ENCODE results near the gene CLCN6.
A peak's percentile ranks its signal among the peaks of the same experiment; 100 is the strongest.
"Not testable (repeated sequence)": the region's sequence is repeated elsewhere in the genome, so short reads cannot be mapped to it uniquely, and the experiment has no call there.

The CLCN6 gene

DNA sequence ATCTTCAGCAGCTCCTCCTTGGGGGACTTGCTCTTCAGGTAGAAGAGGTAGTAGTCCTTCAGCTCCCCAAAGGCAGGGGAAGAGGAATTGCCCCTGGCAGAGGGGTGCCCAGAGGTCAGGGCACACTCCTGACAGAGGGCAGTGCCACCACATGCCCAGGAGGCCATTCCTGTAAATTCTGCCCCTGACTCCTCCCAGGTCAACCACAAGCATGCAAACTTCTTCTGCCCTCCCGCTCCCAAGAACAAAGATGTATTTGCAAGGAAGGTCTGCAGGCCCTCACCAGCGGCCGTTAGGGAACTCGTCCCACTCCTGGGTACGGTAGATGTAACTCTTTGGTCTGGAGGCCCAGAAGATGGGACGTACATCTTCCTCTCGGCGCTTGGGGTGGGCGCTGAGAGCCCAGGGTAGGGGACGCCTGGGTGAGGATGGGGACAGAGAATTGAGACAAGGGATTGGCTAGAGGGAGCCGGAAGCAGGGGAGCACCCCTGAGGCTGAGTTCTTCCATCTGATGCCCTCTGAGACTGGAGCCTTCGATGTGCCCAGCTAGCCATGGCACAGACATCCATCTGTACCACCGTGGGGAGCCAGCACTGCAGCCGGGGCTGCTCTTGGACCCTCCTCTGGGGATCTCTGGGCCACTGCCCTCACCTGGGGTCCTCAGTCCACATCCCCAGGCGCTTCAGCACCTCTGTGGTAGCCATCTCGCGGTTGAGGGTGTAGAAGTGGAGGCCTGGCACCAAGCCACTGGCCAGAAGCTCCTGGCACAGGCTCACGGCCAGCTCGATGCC lies 11.3 kb upstream of the CLCN6 start:
- DNase-seq (ENCODE audit: low read depth in 4 of 4, low spot score in 1 of 4) = no peak

DNA sequence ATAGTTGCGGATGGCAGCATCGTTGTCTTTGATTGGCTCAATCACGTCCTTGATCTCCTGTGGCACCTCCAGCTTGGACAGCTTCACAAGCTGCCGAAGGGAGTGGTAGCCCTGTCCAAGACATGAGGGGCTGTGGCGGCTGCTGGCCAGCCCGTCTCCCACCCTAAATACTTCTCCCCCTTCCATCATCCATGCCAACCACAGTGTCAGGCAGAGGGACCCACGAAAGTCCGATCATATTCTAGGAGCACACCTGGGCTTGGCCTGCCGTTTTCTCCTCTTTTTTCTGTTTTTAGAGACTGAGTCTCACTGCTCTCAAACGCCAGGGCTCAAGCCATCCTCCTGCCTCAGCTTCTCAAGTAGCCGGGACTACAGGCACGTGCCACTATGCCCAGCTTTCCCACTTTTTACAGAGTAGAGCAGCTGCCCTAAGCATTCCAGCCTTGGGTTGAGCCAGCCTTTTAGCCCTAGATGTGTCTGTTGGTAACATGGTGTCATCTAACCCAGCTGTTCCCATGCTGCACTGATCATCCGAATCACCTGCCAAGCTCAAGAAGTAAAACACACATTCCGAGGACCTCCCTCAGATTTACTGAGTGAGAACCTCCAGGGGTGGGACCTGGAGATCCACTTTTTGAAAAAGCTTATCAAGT lies 10.6 kb upstream of the CLCN6 start:
- DNase-seq (ENCODE audit: low read depth in 4 of 4, low spot score in 1 of 4) = no peak

DNA sequence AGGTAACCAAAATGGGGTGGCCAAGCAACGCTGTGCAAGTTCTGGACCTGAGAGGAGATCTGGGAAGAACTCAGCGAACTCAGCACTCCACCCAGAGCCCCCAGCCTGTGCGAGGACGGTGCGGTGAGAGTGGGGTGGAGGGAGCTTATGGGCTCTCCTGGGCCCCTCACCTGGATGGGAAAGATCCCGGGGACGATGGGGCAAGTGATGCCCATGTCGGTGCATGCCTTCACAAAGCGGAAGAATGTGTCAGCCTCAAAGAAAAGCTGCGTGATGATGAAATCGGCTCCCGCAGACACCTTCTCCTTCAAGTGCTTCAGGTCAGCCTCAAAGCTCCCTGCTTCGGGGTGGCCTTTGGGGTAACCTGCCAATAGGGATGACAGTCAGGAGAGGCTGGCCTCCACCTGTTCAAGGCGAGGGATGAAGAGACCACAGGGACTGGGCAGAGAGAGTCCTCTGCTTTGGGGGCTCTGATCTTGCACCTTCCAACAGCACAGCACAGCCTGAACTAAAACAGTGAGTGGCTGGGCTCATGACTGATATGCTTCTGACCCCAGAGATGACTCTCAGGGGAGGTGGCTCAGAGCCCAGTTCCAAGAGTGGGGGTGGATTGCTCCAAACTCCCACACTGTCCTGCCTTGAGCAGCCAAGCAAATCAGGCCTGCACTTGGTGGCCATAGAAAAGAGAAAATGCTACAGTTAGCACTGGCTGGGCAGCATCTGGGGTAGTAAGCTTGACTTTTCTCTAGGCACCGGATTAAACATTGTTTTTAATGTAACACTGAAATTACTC lies 9.8 kb upstream of the CLCN6 start:
- no peak for DNase-seq (ENCODE audit: low read depth in 4 of 4, low spot score in 1 of 4)

DNA sequence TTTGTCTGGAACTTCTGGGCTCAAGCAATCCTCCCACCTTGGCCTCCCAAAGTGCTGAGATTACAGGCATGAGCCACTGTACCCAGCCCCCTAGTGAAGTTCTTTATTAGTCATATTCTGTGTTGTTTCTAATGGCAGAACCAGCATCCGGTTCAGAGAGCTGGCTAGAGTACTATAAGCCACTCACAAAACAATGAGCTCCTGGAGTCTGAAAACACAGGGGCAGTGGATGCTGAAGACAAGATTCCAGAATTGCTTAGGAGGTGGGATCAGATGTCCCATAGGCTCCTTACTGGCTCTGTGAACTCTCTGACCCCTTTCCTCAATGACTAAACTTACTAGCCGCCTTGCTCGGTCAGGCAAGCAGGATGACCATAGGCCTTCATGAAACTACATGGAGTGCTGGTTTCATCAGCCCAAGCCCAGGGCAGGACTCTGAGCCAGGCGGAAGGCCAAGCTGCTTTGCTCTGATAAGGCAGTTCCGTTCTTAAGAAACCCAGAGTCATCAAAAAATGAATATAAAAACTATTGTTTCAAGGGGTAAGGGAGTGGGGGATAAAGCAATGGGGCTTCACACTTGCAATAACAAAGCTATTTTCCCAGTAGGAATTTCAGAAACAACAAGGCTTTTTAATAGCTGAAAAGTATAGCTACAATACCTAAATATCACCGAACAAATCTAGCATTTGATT lies 8.3 kb upstream of the CLCN6 start:
- DNase-seq (ENCODE audit: low read depth in 4 of 4, low spot score in 1 of 4) = no peak

DNA sequence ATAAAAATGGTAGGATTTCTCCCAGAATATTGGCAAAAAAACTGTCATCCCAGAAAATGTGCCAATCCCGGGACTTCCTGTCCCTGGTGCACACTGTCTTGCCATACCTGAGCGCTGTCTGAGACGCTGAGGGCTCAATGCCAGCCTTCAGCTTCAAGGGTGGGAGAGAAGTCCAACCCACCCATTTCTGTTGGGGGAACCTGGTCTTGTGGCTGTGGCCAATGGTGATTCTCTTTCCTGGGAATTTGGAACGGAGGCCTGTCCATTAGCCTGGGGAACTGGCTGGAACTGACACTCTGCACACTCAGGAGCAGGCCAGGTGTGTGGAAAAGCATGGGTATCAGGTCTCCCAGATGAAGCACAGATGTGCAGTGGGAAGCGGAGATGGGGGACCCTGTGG lies 6.9 kb upstream of the CLCN6 start:
- DNase-seq (ENCODE audit: low read depth in 4 of 4, low spot score in 1 of 4) = no peak

DNA sequence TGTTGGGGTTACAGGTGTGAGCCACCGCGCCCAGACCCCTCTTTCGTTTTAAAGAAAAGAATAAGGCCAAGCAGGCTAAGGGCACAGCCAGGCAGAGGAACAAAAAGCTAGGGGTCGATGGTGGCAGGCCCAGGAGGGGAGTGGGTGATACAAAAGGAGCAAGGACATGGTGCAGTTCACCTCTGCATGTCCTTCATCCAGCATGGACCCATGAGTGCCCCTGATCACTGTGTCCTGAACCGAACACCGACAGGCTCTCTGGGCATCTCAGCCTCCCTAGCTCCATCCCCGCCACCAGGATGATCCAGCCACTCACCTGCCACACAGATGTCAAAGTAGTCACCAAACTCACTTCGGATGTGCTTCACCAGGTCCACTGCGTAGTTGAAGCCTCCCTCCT lies 6.1 kb upstream of the CLCN6 start:
- DNase-seq (ENCODE audit: low read depth in 4 of 4, low spot score in 1 of 4) = no peak

DNA sequence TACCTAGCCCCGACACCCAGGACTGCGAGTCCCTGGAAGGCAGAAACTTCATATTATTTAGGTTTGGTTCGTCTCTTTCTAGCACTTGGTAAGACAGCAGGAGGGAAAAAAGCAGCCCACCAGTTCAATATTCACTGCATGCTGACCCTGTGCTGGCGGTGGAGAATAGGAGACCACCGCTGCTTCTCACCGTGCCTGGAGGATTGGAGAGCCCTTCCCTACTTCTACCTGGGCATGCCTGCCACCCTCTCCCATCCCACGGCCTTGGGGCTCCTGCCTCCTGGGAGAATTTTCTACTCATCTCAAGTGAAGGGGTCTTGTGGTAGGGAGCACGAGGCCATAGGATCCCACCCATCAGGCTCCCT lies 5.6 kb upstream of the CLCN6 start:
- DNase-seq (ENCODE audit: low read depth in 4 of 4, low spot score in 1 of 4) = no peak

DNA sequence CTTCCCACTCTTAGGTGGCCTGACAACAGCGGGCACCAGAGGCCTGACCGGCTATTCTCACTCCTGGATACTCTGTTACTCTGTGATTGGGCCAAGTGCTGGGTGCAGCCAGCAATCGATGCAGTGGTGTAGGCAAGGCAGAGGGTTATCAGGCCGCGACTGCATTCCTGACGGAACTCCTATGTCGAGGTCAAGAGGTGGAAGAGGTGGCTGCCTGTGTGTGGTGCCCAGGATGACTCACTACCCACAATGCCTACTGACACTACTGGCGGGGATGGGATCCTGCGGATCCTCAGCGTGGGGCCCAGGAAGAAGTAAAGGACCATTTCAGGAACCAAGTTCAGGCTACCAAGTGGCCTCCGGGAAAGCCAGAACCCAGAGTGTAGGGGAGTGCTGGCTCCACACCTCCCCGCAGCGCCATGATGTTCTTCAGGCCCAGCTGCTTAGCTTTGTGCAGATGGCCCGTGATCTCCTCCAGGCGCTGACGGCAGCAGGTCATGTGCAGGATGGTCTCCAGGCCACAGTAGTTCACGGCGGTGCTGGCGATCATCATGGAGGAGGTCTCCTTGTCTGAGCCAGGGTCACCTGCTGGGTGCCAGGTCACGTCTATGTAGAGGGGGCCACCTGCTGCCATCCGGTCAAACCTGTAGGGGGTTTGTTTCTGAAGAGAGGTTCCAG lies 5.1 kb upstream of the CLCN6 start:
- DNase-seq (ENCODE audit: low read depth in 4 of 4, low spot score in 1 of 4) = no peak

DNA sequence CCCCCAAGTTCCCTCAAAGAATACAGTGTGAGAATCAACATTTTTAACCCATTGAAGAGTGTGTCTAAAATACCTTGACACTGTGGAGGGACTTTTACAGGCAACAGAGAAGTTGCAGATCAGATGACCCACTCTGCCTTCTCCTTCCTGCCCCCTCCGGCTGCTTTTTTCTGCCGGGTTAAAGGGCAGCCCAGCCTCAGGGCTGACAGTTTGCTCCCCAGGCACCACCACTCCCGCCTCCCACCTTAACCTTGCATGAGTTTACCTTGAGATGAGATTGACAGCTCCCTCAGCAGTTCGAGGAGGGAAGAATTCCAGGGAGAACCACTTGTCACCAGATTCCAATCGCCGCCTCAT lies 3.4 kb upstream of the CLCN6 start:
- DNase-seq (ENCODE audit: low read depth in 4 of 4, low spot score in 1 of 4) = no peak

DNA sequence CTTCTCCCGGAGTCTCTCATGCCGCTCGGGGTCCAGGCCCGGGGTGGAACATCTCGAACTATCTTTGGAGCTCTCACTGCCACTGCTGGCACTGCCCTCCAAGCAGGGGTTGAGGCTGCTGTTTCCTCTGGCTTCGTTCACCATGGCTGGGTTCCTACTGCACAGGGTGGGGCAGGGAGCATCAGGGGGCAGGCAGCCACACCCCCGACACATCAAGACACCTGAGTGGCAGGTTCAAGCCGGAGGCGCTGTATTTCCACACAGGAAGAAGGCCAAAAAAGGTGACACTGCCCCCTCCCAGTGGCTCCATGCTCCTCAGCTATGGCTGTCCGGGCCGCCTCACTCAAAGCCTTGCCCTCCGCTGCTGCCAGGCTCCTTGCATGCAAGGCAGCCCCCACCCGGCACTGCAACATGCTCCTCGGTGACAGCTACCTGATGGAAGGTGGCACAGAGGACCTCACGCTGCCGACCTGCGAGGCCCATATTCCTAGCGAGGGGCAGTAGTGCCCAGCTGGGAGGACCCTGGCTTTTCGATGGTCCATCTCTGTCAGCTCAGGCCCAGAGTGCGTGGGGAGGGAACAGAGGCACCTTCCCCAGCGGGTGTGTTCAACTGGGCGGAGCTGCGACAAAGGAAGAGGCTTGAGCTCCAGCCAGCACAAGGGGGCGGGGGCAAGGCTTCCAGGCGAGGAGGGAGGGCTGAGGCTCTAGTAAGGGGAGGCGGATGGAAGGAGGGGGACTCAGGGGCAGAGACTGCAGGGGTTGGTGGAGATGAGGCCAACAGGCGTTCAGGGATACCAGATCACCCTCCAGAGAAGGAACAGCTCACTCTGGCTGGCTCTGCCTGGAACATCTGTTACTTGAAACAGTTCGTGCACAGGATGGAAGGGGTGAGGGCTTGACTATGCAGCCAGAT lies 2.8 kb upstream of the CLCN6 start:
- peak in 3 of 4 experiments; percentile 34 to 69 (median 52) for DNase-seq (ENCODE audit: low read depth in 4 of 4, low spot score in 1 of 4)

DNA sequence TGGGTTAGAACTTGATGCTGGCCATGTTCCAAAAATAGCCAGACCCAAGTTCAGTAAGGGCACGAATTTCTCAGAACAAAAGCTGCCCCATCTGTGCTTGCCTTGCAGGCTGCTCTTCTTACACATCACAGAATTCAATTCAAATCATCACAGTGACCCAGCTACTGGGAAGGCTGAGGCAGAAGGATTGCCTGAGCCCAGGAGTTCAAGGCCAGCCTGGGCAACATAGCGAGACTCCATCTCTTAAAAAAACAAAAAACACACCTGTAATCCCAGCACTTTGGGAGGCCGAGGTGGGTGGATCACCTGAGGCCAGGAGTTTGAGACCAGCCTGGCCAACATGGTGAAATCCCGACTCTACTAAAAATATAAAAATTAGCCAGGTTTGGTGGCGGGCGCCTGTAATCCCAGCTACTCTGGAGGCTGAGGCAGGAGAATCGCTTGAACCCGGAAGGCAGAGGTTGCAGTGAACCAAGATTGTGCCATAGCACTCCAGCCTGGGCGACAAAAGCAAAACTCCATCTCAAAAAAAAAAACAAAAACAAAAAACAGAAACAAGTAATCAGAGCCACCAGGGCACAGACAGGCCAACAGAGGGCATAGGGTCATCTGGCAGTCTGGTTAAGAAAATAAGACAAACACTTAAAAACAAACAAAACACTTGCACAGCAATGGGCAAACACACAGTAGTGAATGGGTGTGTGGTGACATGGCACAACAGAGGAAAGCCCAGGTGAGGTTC lies 1.9 kb upstream of the CLCN6 start:
- DNase-seq (ENCODE audit: low read depth in 4 of 4, low spot score in 1 of 4) = not testable (repeated sequence)

DNA sequence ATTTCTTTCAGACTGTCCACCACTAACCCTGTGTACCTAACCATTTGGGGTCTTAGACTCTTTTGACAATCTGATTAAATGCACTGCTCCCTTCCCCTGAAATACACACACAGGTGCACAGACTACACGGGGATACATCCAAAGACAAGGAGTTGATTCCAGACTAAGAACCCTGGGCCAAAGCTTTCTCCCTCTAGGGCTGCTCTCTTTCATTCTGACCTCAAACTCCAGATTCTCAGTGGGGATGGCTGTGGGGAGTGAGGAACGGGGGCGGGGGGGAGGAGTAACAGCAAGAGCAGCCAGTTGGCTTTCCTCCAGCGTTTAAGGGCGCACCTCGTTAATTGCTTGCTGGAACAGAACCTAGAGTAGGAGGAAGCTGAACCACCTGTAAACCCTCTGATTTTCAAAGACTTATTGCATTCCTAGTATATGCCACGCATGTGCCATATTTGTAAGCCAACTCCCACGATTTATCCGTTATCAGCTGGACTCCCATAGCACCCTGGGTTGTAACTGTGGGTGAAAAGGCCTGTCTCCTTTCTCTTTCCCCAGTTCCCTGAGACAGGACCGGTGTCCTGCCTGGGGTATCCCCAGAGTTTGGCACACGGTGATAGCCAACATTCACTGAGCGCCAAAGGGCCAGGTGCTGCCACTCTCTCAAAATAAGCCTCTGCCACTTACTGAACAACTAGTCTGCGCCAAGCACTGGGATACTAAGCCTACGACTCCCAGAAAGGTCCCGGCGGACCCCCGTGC lies 1.1 kb upstream of the CLCN6 start:
- peak in 1 of 4 experiments; percentile 12 for DNase-seq (ENCODE audit: low read depth in 4 of 4, low spot score in 1 of 4)

DNA sequence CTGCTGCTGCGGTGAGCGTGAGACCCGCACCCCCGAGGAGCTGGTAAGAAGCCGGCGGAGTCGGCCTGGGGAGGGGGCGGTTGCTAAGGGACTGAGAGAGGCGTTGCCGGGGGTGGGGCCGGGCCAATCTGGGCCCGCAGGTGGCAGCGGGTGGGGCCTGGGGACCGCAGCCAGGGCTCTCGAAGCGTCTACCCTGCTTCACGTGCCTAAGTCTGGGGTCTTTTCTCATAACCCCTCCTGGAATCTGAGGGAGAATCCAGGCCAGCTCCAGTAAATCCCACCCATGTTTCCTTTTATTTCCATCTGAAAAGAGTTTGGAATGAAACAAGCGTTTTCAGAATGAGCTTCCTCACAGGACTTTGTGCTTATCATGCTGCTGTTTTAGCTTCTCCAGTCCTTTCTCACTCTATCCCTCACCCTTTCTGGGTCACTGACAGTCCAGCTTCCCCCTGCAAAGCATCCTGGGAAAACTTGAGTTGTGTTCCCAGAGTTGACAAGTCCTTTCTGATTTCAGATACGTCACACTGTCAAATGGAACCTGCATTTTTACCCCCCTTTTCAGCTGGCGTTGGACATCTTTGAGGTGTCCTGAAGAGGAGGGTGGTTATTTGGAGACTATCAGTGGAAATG lies 431 bp downstream of the CLCN6 start:
- DNase-seq (ENCODE audit: low read depth in 4 of 4, low spot score in 1 of 4) = no peak

DNA sequence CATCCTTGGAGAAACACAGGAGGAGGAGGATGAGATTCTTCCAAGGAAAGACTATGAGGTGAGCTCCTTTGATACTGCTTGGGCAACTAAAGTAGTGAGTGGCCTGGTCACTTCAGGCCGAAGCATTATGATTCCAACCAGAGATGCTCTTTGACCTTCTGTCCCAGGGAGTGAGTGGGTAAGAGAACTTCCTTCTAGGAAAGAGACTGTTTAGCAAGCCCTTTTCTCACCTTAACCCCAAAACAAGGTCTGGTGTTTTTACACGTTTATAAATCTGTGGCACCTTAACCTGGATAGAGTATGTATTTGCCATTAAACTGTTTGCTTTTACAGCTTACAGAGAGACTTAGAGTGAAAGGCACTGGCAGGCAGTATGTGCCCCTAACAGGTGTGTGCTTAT lies 1.1 kb downstream of the CLCN6 start:
- no peak for DNase-seq (ENCODE audit: low read depth in 4 of 4, low spot score in 1 of 4)

DNA sequence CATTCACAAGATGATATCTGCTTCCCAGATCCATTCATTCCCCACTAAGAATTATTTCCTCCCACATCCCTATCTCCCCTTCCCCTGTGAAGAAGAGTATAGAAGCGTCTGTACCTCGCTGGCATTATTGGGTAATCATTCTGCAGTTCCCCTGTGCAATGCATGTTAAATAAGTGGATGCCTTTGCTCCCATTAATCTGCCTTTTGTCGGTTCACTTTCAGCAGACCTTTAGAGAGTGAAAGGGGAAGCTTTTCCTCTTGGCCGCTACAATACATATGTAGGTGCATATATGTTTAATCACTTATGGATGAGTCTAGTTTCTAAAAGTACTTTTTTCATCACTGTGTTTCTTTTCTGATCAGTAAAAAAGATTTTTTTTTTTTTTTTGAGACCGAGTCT lies 7.0 kb downstream of the CLCN6 start:
- no peak for DNase-seq (ENCODE audit: low read depth in 4 of 4, low spot score in 1 of 4)

DNA sequence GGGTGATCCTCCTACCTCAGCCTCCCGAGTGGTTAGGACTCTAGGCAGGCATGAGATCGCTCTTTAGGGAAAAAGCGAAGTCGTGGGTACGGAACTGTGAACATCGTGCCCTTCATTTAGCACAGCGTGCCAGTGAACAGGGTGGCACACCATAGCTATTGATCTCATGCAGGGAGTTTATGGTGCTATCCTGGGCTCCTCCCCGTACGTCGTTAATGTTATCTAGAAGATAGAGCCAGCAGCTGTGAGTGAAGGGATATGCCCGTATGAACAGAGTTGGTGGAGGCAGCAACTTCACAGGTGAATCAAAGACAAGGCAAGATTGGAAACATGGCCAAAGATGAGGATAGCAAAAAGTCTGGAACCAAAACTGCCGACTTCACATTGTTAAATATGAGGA lies 11.2 kb downstream of the CLCN6 start:
- no peak for DNase-seq (ENCODE audit: low read depth in 4 of 4, low spot score in 1 of 4)

DNA sequence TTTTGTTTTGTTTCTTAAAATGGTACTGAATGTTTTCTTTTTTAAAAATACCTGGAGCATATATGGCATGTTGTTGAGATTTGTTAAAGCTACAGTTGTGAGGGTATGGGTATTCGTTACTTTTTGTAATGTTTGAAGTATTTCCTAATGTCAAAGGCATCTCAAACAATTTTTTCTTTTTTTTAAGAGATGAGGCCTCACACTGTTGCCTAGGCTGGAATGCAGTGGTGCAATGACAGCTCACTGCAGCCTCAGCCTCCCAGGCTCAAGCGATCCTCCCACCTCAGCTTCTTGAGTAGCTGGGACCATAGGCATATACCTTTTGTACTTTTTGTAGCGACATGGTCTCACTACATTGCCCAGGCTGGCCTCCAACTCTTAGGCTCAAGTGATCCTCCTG lies 16.1 kb downstream of the CLCN6 start:
- DNase-seq (ENCODE audit: low read depth in 4 of 4, low spot score in 1 of 4) = no peak

All from stimulated activated CD4-positive, alpha-beta T cell treated with anti-CD3 and anti-CD28 coated beads, Interleukin-1b, Interleukin-23, amount 100 ng/mL, for 24 hours (primary cell).